CD4-positive, alpha-beta T cell treated with Interleukin-21 for 1 hour (primary cell): ENCODE results near the gene MAPKAPK2.

Experiments used
- DNase-seq: peaks from one replicate; pipeline ENCODE4 v3.0.0-alpha.2; 2020

Gene MAPKAPK2

GRCh38 chr1:206723805-206724472 lies 39.2 kb downstream of the MAPKAPK2 start:
- no peak for DNase-seq

- DNase-seq = peak; percentile 64
These were observed 40.6 kb downstream of the MAPKAPK2 start for GRCh38 chr1:206725109-206725963.

GRCh38 chr1:206727981-206728696 lies 43.4 kb downstream of the MAPKAPK2 start:
- DNase-seq = no peak

- DNase-seq = no peak
These were observed 43.9 kb downstream of the MAPKAPK2 start for GRCh38 chr1:206728697-206728987.

- DNase-seq = no peak
These were observed 44.3 kb downstream of the MAPKAPK2 start for GRCh38 chr1:206729050-206729449.

GRCh38 chr1:206729507-206729906 lies 44.8 kb downstream of the MAPKAPK2 start:
- no peak for DNase-seq

- no peak for DNase-seq
These were observed 47.8 kb downstream of the MAPKAPK2 start for GRCh38 chr1:206732508-206732907.

GRCh38 chr1:206732992-206733391 lies 48.3 kb downstream of the MAPKAPK2 start:
- no peak for DNase-seq

GRCh38 chr1:206734499-206735142 lies 49.9 kb downstream of the MAPKAPK2 start:
- DNase-seq = peak; percentile 75

- DNase-seq = no peak
These were observed 50.9 kb downstream of the MAPKAPK2 start for GRCh38 chr1:206735553-206736031.

GRCh38 chr1:206736878-206737728 lies 52.4 kb downstream of the MAPKAPK2 start:
- peak; percentile 77 for DNase-seq

GRCh38 chr1:206737729-206738201 lies 53.1 kb downstream of the MAPKAPK2 start:
- DNase-seq = no peak

GRCh38 chr1:206738370-206739366 lies 54.0 kb downstream of the MAPKAPK2 start:
- DNase-seq = no peak

- DNase-seq = no peak
These were observed 54.8 kb downstream of the MAPKAPK2 start for GRCh38 chr1:206739411-206740076.

- no peak for DNase-seq
These were observed 56.5 kb downstream of the MAPKAPK2 start for GRCh38 chr1:206741142-206741701.

GRCh38 chr1:206742719-206743383 lies 58.1 kb downstream of the MAPKAPK2 start:
- DNase-seq = no peak

GRCh38 chr1:206744683-206745082 lies 60.0 kb downstream of the MAPKAPK2 start:
- no peak for DNase-seq

- DNase-seq = no peak
These were observed 60.6 kb downstream of the MAPKAPK2 start for GRCh38 chr1:206745301-206745700.
